Kidney (tissue), 14 donors: ENCODE results near the gene FBXW12. TPM values are rescaled to one million over a fixed set of nuclear protein-coding genes. Genes with fewer than 3 reads are reported as not detected.

Experiments
- DNase-seq, 5 donors: peaks; one replicate each; pipeline ENCODE4 v3.0.0-alpha.2; 2013 to 2020
- FAIRE-seq: peaks from 2 replicates; lab custom pipeline; 2012; peaks lifted over from hg19 to GRCh38; lab: Jason Lieb, UNC
- H3K27ac ChIP-seq, 2 donors: one replicate each; pipeline ENCODE4 v1.7.0; 2013; ENCODE audit warnings: low read depth in 2 of 2, low read length in 2 of 2, inconsistent platforms in 1 of 2
- H3K27me3 ChIP-seq: one replicate; pipeline ENCODE4 v1.7.1; 2013; ENCODE audit warnings: low read length, inconsistent platforms; ENCODE audit not compliant: control insufficient read depth, insufficient read depth
- H3K36me3 ChIP-seq, 3 donors: one replicate each; pipeline versions ENCODE4 v1.7.0 to v1.7.1; 2013; ENCODE audit warnings: low read length in 3 of 3, control low read depth in 1 of 3, inconsistent platforms in 1 of 3; ENCODE audit not compliant: insufficient read depth in 3 of 3, control insufficient read depth in 2 of 3
- H3K4me1 ChIP-seq, 3 donors: one replicate each; pipeline versions ENCODE4 v1.7.0 to v1.7.1; 2013; ENCODE audit warnings: low read length in 3 of 3, inconsistent platforms in 1 of 3, low read depth in 1 of 3; ENCODE audit not compliant: control insufficient read depth in 2 of 3, insufficient read depth in 2 of 3
- H3K4me3 ChIP-seq, 3 donors: one replicate each; pipeline versions ENCODE4 v1.7.0 to v1.8.1; 2013; ENCODE audit warnings: low read length in 3 of 3, control low read depth in 1 of 3, inconsistent platforms in 1 of 3
- H3K9ac ChIP-seq, 3 donors: one replicate each; pipeline versions ENCODE4 v1.7.0 to v1.7.1; 2013; ENCODE audit warnings: low read length in 3 of 3, control low read depth in 1 of 3, inconsistent platforms in 1 of 3
- H3K9me3 ChIP-seq, 3 donors: one replicate each; pipeline versions ENCODE4 v1.7.0 to v1.7.1; 2013; ENCODE audit warnings: low read length in 3 of 3, control low read depth in 1 of 3, inconsistent platforms in 1 of 3; ENCODE audit not compliant: control insufficient read depth in 2 of 3, insufficient read depth in 1 of 3
- intact Hi-C: fragments of 100-400 bp; cut with DNase I; formaldehyde crosslinking; loops from one replicate; pipeline ENCODE4 v1.11.1; 2022
- polyA plus RNA-seq: library from polyadenylated mRNA; stranded (reverse); fragments of 350-450 nt; fragmentation: Illumina TruSeq; extraction: RNeasy Lipid Tissue Mini Kit (QIAGEN cat#74804); gene quantifications from one replicate; pipeline ENCODE4 v1.2.3, GENCODE V29; 2014; ENCODE audit warnings: low read depth, low replicate concordance; ENCODE audit not compliant: insufficient read depth
- total RNA-seq: library from RNA; stranded (reverse); fragmentation: NEBNext Ultra II Directional; extraction: Animal tissue kit (Norgen Biotek cat#: 25700); gene quantifications from one replicate; pipeline ENCODE4 v1.2.1, GENCODE V29; 2021
- TF ChIP-seq, protein P1 (sequence below): IDR thresholded peaks from 3 replicates; pipeline ENCODE4 v1.5.1; 2012; ENCODE audit warnings: mild to moderate bottlenecking, moderate library complexity, borderline replicate concordance; ENCODE audit not compliant: insufficient read depth; ENCODE audit errors: extremely low read depth
- donor health status: control.
- donor health status: control.
- donor health status: control.
- donor health status: control.
- donor health status: control.
- donor health status: DM: yes; HTN: yes; CAD: no.
- donor health status: Normal renal cell carcinoma (clear cell type).

FBXW12 gene
- total and polyA plus RNA-seq, 2 donors from 2014 or later = not detected

DNA sequence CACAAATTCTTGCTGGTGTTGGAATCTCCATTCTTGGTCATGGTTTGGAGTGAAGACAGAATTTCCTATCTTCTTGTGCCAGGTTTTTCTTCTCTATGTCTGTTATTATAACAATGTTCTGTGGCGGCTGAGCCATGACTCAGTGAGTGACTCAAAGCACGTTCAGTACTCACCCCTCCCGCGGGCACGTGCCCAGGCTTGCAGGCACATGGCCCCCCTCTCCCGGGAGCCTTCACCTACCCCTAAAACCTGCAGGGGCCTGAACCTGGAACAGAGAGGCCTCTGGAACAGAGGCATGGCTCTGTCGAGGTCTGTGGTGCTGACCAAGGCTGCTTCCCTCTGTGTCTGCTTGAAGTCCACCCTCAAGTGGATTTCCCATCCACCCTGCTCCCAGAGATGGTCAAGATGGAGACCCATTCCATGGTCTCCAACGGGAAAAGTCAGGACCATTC is 30.3 kb downstream of the FBXW12 start:
- Histone ChIP-seq H3K9me3 (no peaks in the 10 kb centered on the region), H3K27ac (no peak overlapping the region), H3K4me3 (no peak overlapping the region), H3K27me3 (no peaks in the 10 kb centered on the region), H3K36me3 (peaks cover 0 to 23% (median 22%) of the 10 kb centered on the region in 3 donors), H3K9ac (no peak overlapping the region), H3K4me1 (peaks cover 0 to 5% (median 3%) of the 10 kb centered on the region in 3 donors)
- TF ChIP-seq, protein P1, sequence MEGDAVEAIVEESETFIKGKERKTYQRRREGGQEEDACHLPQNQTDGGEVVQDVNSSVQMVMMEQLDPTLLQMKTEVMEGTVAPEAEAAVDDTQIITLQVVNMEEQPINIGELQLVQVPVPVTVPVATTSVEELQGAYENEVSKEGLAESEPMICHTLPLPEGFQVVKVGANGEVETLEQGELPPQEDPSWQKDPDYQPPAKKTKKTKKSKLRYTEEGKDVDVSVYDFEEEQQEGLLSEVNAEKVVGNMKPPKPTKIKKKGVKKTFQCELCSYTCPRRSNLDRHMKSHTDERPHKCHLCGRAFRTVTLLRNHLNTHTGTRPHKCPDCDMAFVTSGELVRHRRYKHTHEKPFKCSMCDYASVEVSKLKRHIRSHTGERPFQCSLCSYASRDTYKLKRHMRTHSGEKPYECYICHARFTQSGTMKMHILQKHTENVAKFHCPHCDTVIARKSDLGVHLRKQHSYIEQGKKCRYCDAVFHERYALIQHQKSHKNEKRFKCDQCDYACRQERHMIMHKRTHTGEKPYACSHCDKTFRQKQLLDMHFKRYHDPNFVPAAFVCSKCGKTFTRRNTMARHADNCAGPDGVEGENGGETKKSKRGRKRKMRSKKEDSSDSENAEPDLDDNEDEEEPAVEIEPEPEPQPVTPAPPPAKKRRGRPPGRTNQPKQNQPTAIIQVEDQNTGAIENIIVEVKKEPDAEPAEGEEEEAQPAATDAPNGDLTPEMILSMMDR = no peak
- DNase-seq (peak in 2 of 5 donors; percentile 32 to 95), FAIRE-seq (no peak)
- intact Hi-C loops = loop anchor here (5.0 kb wide), 1 partner anchor 35 kb away; no protein-coding TSS in a partner anchor

DNA sequence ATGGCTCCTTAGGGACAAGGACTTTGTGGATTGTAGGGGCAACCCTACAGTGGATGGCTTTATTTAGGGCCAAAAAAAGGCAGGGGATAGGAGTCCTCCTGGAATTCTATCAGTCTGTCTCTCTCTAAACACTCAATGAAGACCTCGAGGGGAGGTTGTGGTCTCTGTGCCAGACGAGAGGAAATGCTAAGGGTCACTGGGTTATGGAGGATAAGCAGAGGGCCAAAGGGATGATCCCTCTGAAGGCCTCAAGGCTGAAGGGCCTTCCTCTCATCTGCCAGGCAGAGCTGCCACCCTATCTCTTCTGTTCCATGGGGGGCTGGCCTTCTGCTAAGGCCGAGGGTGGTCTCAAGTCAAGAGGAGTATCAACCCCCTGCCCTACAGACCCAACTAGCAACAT is 30.9 kb downstream of the FBXW12 start:
- Histone ChIP-seq H3K4me1 (peaks cover 0 to 5% (median 3%) of the 10 kb centered on the region in 3 donors), H3K27ac (no peak overlapping the region), H3K36me3 (peaks cover 0 to 25% (median 24%) of the 10 kb centered on the region in 3 donors), H3K9ac (no peak overlapping the region), H3K27me3 (no peaks in the 10 kb centered on the region), H3K9me3 (no peaks in the 10 kb centered on the region), H3K4me3 (no peak overlapping the region)
- FAIRE-seq = no peak
- DNase-seq = peak in 1 of 5 donors; percentile 32
- TF ChIP-seq, protein P1 = no peak
- intact Hi-C loops = loop anchor here (5.0 kb wide), 1 partner anchor 34 kb away; no protein-coding TSS in a partner anchor

DNA sequence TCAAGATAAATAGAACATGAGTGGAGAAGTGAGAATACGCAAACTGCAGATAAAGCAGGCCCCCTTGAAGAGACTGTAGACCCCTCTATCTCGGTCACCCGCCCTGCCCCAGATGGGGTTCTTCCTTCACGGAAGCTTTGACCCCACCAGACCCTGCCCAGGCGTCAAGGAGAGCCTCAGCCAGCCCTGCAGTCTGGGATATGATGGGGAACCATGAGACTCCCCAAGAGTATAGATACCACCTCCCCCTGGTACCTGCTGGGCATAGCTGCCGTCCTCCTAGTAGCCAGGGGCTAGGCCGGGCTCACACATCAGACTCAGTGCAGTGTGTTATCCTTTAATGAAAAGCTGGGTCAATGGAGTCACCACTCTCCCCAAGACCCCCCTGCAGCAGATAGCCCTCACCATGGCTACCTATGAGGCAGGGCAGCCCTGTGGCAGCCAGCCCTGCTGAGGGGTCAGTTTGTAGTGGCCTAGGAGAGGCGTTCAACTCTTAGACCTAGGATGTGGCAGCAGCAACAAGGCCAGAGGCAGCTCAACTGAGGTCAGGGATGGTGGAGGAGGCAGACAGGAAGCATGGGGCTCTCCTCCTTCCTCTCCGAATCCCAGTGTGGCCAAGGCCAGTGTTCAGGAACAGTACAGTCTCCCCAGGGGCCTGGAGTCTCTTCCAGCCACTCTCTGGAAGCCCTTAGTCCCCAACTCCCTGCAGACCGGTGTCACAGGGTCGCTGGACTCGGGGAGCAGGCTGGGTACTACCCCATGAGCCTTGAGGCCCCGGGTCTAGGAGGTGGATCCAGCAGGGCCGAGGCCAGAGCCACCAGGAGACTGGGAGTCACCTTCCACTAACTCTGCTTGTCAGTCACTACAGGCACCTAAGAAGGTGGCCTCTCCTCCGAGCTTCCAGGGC is 31.8 kb downstream of the FBXW12 start:
- Histone ChIP-seq H3K27me3 (no peaks in the 10 kb centered on the region), H3K4me3 (no peak overlapping the region), H3K9ac (no peak overlapping the region), H3K4me1 (peaks cover 0 to 5% (median 2%) of the 10 kb centered on the region in 3 donors), H3K27ac (no peak overlapping the region), H3K36me3 (peaks cover 0 to 26% (median 25%) of the 10 kb centered on the region in 3 donors), H3K9me3 (no peaks in the 10 kb centered on the region)
- TF ChIP-seq, protein P1 = no peak
- intact Hi-C loops = loop anchor here (5.0 kb wide), 1 partner anchor 34 kb away; no protein-coding TSS in a partner anchor
- FAIRE-seq (no peak), DNase-seq (peak in 2 of 5 donors; percentile 31 to 56)
